HEK293T (cell line): ENCODE measurements around the gene PKD1L1.

Experiments
- BHLHE40 ChIP-seq: fragments of 450-650 bp; IDR thresholded peaks from 2 replicates; pipeline ENCODE4 v1.6.1; 2016; ENCODE audit warnings: mild to moderate bottlenecking, moderate library complexity, borderline replicate concordance
- CTBP1 ChIP-seq: fragments of 450-650 bp; IDR thresholded peaks from 2 replicates; pipeline ENCODE4 v1.6.1; 2016; ENCODE audit warnings: borderline replicate concordance
- FOXA1 ChIP-seq: fragments of 450-650 bp; IDR thresholded peaks from 2 replicates; pipeline ENCODE4 v1.6.1; 2016; ENCODE audit warnings: mild to moderate bottlenecking
- HDGF ChIP-seq: fragments of 450-650 bp; IDR thresholded peaks from 2 replicates; pipeline ENCODE4 v1.6.1; 2017; ENCODE audit warnings: antibody characterized with exemption, borderline replicate concordance
- L3MBTL2 ChIP-seq: fragments of 450-650 bp; conservative IDR thresholded peaks from 2 replicates; pipeline ENCODE4 v1.6.1; 2016; ENCODE audit warnings: mild to moderate bottlenecking
- NFRKB ChIP-seq: fragments of 450-650 bp; IDR thresholded peaks from 2 replicates; pipeline ENCODE4 v1.6.1; 2016; ENCODE audit warnings: mild to moderate bottlenecking, moderate library complexity
- SUZ12 ChIP-seq: fragments of 450-650 bp; IDR thresholded peaks from 2 replicates; pipeline ENCODE4 v1.6.1; 2016; ENCODE audit warnings: mild to moderate bottlenecking

GRCh38 chr7:47843291-47843690 lies 105.0 kb downstream of the PKD1L1 start:
- TF ChIP-seq BHLHE40: no peak
- no peak for TF ChIP-seq CTBP1
- no peak for TF ChIP-seq HDGF
- no peak for TF ChIP-seq L3MBTL2
- TF ChIP-seq NFRKB: no peak
- TF ChIP-seq SUZ12: no peak
- TF ChIP-seq FOXA1: no peak
